HuH-7 (cell line): ENCODE results near the gene PTPRM.

Experiments
- DNase-seq: peaks from one replicate; pipeline ENCODE4 v3.0.0; 2011; ENCODE audit warnings: low spot score

PTPRM gene

DNA sequence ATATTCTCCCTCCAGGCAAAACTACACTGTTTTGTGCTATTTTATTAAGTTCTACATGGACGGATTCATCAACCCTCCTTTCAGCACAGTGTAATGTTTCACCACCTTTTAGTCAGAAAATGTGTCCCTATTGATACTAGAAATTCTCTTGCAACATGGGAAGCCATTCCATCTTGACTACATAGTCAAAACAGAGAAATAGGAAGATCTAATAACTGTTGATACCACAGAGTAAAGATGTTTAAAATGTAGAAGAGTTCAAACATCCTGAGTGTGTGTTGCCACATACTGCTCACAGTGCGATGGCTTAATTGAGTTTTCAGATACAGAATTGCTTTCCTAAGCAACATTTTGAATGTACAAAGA is 549.9 kb downstream of the PTPRM start:
- no peak for DNase-seq

DNA sequence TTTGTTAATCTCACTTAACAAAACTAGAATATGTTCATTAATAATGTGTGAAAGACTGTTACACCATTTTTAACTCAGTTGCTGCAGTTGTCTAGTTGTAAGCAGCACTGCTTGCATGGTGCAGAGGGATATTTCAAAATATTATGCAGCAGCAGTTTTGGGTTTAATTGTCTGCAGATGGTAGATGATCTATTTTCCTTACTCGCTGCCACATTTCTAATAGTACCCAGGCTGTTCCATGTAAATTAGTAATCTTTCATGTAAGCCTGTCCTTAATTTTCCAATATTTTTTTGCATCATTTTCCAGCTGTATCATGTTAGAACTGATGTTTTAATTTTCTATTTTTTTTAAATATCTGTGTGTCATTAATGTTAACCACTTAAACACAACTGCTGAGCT is 554.0 kb downstream of the PTPRM start:
- DNase-seq, result no peak

DNA sequence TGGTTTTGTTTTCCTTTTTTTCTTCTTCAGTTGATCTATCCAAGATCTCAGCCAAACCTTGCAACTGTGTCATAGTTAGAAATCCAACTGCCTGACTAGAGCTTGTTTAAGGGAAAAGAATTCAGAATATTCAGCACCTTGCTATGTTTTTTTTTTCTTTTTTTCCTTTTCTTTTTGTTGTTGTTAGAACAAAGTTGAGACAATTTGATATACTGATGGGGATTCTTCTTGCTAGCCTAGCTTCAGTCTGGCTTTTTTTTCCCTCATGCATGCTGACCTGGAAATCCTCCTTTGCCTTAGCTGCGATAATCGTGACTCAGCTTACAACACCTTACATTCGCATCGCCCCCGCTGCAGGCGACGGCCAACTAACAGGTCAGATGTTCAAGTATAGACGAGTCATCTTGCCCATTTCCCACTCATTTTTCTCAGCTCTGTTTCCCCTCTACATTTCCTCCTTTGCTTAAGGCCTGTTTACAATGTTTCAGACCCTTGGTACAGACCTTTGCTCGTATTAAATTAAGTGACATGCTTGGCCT is 554.9 kb downstream of the PTPRM start:
- no peak for DNase-seq

DNA sequence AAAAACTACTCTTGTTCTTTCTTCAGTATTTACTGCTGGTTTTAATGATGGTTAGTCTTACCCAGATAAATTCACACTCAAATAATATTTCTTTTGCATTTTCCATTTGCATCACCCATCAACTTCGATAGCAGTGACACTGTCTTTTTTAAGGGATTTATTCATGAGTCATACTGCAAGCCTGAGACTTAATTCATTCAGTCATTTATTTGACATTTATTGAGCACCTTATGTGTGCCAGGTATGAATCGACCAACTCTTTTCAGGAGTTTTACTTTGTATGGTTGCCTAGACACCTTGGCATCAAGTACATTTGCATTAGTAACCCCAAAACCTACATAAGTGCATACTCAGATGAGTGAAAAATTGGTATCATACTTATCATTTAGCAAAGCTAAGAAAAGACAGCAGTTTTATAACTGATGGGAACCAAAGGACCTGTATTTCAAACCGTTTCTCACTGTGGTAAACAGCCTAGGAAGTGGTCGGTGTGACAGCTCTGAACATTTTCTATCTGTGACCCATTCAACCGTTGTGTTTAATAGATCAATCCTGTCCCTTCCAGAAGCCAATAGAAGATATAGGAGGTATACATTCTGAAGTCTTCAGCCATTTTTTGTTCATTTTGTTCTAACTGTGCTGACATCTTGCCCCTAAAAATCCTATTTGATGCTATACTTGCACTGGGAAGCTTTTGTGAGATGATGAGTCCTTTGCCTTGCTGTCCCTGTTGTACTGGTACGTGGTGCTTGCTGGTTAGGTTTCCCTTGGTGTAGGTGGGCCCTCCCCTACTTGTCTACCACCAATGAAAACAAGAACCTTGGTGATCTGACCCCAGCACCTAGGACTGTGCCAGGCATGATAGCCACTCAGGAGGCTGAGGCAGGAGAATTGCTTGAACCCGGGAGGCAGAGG is 557.4 kb downstream of the PTPRM start:
- no peak for DNase-seq

DNA sequence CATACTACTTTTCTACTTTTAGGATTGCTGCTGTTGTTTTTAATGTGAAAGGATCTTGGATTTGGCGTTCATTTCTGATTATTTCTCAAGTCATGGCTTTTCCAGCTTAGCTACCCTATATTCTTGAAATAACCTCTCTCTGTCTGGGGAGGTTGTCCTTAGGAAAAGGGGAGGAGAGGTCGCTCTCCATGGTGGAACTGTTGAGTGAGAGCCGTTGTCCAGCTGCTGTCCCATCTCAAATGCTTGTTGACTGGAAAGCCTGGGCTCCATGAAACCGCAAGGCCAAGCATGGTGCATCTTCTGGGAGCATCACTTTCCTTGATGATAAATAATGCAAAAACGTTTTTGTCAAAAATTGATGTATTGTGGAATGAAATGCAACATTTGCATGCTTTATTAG is 563.0 kb downstream of the PTPRM start:
- DNase-seq, result no peak

DNA sequence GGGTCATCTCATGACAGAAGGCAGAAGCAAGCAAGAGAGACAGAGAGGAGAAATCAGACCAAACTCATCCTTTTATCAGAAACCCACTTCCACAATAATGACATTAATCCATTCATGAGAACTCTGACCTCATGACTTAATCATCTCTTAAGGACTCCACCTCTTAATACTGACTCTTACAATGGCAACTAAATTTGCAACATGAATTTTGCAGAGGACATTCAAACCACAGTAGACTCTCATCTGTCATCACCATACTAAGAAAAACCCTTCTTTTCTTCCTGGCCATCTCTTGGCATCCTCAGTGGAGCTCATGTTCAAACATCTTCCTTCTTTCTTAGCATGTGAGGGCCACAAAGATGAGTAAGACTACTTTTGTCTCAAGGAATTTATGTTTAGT is 565.9 kb downstream of the PTPRM start:
- no peak for DNase-seq

DNA sequence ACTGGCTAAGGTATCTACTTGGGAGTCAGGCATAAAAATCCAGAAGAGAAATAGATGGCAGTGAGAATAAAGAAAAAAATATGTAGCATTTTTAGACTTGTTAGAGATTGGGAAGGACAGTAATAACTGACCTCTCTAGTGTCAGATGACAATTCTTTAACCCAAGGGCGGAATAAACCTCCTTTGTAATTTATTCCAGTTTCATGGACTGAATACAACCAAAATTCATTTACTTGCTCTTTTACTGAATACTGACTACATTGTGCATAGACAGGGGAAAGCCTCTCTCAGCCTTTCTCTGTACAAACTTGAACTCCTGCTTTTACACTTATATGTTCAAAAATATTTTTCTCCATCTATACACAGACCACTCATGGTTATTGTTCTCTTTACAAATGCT is 566.8 kb downstream of the PTPRM start:
- DNase-seq, result no peak

DNA sequence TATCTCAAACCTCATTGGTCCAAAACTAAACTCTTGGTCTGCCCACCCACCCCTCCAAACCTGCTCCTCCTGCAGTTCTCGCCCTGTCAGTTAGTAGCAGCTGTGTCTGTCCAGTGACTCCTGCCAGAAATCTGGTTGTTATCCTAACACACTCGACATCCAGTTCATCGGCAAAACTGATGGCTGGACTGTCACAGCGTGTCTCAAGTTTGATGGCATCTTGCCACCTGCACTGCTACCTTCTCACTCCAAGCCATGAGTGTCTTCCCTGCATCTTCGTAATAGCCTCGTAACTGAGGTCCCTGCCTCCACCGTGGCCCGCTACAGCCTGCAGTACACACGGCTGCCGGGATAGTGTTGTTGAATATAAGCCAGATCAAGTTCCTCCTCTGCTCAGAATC is 572.0 kb downstream of the PTPRM start:
- no peak for DNase-seq

DNA sequence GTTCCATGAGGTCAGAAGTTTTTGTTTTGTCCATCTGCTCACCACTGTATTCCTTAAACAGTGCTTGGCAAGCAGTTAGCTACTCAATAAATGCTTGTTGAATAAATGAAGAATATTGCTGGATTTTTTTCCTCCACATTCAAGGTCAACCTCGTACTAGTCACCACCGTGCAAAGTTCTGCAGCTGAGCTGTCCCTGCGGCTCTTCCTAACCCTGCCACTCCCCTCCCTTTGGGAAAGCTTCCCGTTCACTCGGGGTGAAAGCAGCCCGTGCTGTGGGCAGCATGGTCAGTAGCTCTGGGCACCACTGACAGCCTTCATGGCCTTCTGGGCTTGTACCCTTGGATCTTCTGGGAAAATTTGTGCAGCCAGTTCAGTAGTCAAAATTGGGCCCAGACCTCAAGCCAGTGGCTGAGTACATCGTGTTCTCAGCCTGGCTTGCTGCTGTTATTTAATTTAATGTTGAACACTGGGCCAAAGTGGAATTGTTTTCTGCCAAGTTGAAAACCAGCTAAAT is 572.8 kb downstream of the PTPRM start:
- no peak for DNase-seq

DNA sequence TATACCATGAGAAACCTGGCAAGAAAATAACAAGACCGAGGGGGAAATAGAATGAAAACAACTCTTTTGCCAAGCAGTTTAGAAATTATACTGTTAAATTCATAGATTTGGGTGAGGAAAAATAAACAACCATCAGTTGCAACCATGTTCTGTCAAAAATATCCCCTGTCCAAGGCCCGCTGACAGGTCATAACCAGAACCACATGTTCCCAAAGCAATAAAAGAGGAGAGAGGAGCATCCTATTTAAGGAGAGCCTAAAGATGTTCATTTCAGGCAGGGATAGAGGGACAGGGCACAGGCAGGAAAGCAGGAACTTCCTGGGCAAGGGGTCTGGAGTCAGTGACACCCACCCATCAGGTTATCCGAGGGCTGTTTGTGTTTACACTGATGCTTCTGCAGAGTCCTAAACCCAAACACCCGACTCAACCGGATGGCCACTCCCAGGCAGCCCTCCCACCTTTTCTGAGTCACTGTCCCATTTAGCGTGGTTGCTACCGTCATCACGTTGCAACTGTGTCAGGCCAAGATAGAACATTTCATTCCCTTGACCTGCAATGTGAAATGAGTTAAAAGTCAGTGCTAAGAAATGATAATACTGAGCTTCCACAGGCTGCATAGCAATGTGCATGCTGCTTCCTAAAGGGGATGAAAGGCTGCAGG is 573.9 kb downstream of the PTPRM start:
- no peak for DNase-seq

DNA sequence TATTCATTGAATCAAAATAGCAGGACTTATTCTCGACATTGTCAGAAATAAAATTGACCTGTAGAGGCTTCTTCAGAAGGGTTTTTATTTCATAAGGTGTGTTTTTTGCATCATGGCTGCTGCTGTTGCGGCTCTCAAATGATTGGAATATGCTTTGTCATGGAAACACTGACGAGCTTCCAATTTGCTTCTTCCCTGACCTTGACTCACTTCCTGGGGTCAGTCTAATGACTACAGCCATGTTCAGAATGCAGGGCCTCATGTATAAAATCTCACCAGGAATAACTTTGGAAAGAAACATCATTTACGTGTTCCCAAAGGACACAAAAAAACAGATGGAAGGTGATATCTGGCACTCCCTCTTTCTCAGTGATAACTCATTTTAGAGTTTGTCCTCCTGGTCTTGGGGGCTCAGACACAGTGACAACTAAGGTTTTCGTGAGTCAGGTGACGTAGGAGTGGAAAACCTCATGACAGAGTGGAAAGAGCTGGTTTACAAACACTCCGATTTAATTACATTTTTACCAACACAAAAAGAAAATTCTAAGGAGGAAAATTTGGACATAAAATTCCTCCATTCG is 575.1 kb downstream of the PTPRM start:
- DNase-seq, result no peak

DNA sequence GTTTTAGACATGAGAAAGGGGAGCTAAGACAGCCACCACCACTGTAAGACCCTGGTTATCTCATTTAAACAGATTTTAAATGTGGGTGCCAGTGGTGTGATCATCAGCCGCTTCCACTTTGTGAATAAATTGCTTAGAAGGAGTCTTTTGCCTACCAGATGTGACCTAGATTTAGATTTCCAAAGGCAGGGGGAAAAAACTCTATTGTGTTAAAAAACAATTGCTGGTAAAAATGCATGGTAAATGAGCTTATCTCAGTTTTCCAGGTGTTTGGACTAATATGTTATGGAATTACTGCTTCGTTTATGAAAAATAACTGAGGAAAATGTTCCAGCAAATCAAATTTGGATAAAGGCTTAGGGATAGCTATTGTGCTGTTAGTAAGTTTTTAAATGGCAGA is 575.8 kb downstream of the PTPRM start:
- DNase-seq, result no peak

DNA sequence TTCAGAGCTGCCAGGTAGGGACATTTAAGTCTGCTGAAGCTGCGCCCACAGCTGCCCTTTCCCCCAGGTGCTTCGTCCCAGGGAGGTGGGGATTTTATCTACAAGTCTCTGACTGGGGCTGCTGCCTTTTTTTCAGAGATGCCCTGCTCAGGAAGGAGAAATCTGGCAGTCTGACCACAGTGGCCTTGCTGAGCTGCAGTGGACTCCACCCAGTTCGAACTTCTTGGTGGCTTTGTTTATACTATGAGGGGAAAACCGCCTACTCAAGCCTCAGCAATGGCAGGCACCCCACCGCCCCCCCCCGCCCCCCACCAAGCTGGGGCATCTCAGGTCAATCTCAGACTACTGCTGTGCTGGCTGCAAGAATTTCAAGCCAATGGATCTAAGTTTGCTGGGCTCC is 584.1 kb downstream of the PTPRM start:
- no peak for DNase-seq

DNA sequence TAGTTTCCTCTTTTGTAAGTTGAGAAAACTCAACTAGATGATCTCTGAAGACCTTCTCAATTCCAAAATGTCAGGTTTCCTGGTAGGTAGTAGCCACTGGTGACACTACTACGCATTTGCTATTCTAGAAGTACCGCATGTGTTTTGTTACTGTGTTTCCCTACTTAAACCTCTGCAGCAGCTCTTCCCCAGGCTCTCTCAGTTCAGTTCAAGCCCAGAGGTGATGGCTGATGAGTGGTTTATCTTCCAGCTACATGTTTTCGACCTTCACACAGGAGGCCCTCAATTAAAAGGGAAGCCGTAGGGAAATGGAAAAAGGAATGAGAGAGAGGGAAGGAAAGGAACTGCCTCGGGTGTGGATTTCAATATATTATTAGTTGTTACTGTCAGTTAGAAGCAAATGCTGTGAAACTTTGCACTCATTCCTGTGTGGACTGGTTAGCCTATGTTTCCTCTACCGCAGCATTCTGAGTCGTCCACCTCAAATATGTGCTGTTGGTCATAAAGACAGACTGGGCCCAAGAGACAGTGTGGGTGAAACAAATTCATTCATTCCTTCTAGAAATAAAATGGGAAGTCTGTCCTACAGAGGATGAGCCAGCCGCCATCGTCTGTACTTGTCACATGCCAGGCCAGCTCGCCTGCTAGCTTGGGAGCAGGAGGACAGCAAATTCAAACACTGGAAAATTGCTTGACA is 586.9 kb downstream of the PTPRM start:
- DNase-seq, result no peak

DNA sequence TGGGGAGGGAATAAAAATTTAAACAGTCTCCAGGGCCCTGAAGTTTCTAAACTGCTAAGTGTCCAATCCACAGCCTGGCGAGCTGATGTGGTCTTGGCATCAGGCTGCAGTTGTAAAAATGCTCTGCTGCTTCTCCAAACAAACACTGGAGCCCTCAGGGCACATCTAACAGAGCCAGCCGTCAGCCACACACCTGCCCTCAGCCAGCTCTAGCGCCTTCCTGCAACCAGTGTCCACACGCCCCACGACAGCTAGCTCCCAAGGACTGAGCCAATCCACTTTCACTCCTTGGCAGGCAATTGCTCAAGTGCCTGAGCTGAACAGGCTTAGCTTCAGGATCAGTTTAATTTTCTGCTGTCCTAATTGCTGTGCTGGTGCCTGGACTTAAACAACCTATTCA is 595.7 kb downstream of the PTPRM start:
- DNase-seq, result no peak

DNA sequence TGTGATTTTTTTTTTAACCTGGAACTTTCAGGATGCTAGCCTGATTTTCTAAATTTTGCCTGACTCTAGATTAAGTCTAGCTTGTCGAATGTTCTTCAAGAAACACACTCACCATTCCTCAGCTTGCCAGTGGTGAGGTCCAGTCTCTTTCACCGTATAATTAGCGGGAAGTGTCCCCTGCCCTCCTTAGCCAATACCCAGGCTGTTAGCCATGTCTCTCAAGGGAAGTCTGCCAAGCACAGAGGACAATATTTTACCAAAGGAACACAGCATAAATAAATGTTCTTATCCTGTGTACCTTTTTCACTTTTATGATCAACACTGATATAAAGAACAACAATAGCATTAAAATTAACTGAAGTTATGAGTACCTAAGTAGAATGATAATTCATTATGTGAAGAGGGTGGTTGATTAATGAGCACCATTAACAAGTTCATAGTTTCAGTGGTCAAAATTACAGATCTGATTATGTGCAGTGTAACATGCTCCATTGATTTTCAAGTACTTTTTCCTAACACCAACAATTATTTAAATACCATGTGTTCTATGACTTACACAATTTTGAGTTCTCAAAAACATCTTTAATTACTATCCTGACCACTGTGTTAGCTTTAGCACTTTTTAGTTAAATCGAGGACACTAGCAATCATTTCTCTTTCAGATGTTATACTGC is 596.3 kb downstream of the PTPRM start:
- DNase-seq, result no peak

DNA sequence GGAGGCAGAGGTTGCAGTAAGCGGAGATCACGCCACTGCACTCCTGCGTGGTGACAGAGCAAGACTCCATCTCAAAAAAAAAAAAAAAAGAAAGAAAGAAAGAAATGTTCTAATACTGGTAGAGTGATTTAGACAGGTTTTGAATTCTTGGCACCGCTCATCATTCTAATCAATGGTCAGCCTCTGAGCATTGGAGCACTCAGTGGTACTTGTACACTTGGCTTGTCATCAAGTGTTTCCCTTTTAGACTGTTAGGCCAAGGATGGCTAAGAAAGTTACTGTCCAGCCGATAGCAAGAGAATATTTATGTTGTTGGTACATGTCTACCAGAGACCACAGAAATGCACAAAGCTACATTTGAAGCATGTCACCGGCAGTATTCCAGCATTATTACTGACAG is 598.0 kb downstream of the PTPRM start:
- no peak for DNase-seq

DNA sequence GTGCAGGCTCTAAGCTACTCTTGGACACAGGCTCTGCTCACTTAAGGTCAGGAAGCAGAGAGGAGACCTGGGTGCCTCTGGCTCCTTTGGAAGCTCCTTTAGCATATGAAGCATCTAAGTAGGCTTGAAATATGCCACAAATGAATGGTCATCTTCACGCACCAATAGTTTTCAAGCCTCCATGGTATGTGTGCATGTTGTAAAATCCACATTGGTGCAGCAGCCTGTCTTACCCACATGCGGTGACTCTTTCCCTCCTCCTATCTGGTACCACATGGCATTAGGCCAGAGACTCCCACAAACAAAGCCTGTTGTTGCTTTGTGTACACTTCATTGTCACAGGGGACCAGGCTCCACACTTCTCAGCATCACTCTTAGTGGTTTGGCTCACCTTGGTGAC is 599.9 kb downstream of the PTPRM start:
- no peak for DNase-seq

DNA sequence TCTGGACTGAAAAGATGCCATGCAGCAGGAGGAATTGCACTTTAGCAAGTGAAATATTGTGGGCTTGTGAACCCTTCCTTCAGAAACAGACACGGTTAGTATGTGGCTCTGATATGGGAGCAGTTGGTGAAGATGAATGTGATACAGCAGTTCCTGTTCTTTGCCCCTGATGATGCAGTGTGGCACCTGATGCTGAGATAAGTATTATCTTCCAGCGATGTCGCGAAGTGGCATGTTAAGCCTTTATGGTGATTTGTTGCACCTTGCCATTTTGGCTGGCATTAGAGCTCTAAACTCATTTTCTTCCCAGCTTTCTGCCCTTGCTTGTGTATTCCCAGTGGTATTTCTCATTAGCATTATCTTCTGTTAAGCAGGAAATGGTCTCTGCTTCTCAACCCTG is 600.6 kb downstream of the PTPRM start:
- DNase-seq, result no peak

DNA sequence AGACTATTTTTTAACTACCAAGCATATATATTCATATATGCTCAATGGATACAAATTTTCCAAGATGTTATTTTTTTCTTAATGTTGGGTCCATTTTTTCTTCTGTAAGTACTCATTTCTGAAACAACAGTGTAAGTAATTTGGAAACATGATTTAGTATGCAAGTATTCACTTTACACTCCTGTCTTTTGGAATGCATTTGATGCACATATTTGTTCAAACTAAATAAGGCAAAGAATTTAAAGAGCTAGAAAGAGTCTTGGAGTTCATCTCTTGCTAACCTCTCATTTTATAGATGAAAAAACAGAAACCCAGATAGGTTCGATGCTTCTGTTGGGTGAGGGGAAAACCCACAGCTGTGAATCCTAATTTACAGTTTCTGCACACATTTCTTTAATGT is 602.6 kb downstream of the PTPRM start:
- no peak for DNase-seq

DNA sequence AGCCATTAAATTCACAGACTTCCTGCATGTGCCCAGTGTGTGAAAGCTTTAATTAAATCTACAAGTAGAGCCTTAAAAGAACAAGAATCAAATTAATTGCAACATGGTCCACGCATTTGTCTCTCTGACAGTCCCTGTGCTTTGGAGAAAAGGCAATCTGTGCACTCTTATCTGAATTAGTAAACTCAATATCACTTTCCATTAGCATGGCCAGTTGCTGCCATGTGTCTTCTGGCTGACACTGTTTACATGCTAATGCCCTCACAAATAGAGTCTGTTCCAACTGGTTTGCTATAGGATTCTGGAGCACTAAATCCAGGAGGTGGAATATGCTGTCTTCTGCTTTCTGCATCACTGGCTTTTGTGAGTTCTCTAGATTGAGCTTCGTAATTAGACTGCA is 607.7 kb downstream of the PTPRM start:
- no peak for DNase-seq
